WI38 (cell line): ENCODE results near the gene HCAR1.
"Not testable (repeated sequence)": the region's sequence is repeated elsewhere in the genome, so short reads cannot be mapped to it uniquely, and the experiment has no call there.

Experiments
- H3K4me3 ChIP-seq: 2 replicates; pipeline ENCODE4 v1.5.1; 2011; ENCODE audit warnings: low read depth, mild to moderate bottlenecking, control low read depth, low read length
- CTCF ChIP-seq: IDR thresholded peaks from 2 replicates; pipeline ENCODE4 v1.5.1; 2012; ENCODE audit warnings: low read depth, mild to moderate bottlenecking, control low read depth, low read length

HCAR1 gene

DNA sequence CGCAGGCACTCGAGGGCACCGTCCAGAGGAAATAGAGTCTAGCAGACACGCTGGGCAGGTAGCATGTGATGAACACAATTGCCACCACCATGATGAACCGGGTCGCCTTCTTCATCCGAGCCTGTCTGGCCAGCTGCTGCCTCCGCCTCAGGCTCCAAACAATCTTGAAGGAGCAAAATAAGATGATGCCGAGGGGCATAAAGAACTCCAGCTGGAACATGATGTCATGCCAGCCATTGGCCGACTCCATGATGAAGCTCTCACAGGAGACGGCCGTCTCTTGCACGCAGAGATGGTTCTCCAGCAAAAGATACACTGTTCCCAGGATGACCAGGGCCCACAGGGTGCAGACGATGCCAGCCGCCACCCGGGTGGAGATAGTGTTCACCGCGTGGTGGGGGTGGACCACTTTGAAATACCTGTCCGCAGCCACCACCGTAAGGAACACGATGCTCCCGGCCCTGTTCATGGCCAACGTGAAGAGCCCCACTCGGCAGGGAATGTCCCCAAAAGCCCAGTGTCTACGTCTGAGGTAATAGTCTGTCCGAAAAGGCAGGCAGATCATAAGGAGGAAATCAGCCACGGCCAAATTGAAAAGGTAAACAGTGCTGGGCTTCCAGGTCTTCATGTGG, 945 bp downstream of the HCAR1 start:
- no peak overlapping the region for H3K4me3 ChIP-seq
- no peak for TF ChIP-seq CTCF

- TF ChIP-seq CTCF = no peak
- no peak overlapping the region for H3K4me3 ChIP-seq
Observed at GRCh38 chr12:122726080-122726558, 4.5 kb downstream of the HCAR1 start.

DNA sequence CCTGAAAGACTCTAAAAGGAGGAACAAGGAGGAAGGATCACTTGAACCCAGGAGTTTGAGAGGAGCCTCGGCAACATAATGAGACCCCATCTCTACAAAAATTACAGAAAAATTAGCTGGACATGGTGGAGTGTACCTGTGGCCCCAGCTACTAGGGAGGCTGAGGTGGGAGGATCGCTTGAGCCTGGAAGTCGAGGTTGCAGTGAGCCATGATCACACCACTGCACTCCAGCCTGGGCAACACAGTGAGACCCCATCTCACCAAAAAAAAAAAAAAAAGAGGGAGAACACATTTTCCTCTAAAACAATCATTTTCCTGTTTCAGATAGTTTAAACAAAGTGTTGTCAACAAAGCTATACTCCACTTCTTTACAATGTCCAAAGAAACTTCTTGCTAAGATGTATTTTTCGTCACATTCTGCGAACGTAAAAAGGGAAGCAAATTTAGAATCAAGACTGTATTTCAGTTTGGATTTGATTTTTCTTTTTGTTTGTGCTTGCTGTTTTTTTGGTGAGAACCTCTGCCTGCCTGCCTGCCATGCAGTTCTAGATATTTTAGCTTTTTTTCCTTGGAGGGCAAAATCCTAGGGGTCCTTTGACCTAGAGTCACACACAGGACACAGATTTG, 5.1 kb downstream of the HCAR1 start:
- no peak for TF ChIP-seq CTCF
- no peak overlapping the region for H3K4me3 ChIP-seq

GRCh38 chr12:122724641-122725243, 5.9 kb downstream of the HCAR1 start:
- no peak for TF ChIP-seq CTCF
- no peak overlapping the region for H3K4me3 ChIP-seq

- no peak for TF ChIP-seq CTCF
- H3K4me3 ChIP-seq = no peak overlapping the region
Observed at GRCh38 chr12:122722387-122722786, 8.3 kb downstream of the HCAR1 start.

GRCh38 chr12:122721057-122721545, 9.5 kb downstream of the HCAR1 start:
- no peak overlapping the region for H3K4me3 ChIP-seq
- no peak for TF ChIP-seq CTCF

GRCh38 chr12:122716658-122717057, 14.0 kb downstream of the HCAR1 start, which contains the start of gene HCAR3:
HCAR3 (minus strand) TSS chr12:122716811; CDS start chr12:122716737, 74 bp downstream.
- H3K4me3 ChIP-seq = not testable (repeated sequence)

DNA sequence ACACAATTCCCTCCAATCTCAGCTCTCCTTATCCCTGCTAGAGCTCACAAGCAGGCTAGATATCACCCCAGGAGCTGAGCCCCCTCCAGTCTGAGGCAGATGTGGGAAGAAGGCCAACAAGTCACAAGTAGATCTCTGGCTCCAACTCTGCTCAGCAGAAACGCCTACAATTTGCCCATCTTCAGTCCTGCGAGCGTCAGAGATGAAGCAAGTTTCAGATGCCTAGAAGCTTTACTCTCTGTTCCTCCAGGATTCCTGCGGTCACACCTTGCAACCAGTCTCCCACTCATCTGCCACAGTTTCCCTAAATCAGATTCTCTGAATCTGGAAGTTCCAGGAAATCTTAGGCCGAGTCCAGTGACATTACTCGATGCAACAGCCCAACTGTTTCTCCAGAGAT, 15.4 kb downstream of the HCAR1 start:
- not testable (repeated sequence) for H3K4me3 ChIP-seq

- H3K4me3 ChIP-seq = not testable (repeated sequence)
Observed at GRCh38 chr12:122713491-122714188, 17.0 kb downstream of the HCAR1 start.

DNA sequence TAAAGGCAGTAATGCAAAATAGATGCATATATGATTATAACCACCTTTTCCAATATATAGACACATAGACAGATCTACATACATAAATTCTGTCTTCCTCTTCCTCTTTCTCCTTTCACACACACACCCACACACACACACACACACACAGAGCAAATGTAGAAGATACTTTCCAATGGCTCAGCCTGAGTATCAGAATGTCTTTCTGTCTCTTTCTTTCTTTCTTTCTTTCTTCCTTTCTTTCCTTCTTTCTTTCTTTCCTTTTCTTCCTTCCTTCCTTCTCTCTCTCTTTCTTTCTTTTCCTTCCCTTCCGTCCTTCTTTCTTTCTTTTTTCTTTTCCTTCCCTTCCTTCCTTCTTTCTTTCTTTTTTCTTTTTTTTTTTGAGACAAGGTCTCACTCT, 19.4 kb downstream of the HCAR1 start:
- H3K4me3 ChIP-seq = not testable (repeated sequence)

GRCh38 chr12:122710341-122710740, 20.3 kb downstream of the HCAR1 start:
- H3K4me3 ChIP-seq = not testable (repeated sequence)

GRCh38 chr12:122709287-122709686, 21.4 kb downstream of the HCAR1 start:
- not testable (repeated sequence) for H3K4me3 ChIP-seq
